ENCODE data around the gene EXOC4.

EXOC4 gene

DNA sequence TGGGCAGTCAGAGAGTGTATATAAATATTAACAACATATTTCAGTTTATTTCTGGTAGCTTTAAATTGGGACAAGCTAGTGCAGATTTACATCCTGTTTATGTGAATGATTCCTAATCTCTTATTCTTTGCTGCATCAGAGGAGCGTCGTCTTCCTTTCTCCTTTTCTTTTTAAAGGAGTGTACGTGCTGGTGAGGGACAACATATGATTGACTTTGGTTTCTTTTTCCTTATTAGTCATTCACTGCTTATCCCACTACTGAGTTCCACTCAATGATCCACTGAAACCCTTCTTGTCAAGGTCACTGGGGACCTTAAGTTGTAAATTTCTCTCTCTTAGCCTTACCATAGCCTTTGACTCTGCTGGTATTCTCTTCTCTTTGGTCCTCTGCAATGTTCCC, 116.3 kb downstream of the EXOC4 start:
- no peak for FAIRE-seq

DNA sequence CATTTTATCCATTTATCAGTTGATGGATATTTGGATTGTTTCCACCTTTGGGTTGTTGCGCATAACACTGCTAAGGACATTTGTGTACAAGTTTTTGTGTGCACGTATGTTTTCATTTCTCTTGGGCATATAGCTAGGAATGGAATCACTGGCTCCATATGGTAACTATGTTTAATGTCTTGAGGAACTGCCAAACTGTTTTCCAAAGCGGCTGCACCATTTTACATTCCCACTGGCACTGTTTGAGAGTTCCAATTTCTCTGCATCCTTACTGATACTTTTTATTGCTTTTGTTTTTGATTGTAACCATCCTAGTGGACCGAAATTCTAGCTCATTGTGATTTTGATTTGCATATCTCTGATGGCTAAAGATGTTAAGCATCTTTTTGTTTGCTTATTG, 118.7 kb downstream of the EXOC4 start:
- FAIRE-seq = no peak

DNA sequence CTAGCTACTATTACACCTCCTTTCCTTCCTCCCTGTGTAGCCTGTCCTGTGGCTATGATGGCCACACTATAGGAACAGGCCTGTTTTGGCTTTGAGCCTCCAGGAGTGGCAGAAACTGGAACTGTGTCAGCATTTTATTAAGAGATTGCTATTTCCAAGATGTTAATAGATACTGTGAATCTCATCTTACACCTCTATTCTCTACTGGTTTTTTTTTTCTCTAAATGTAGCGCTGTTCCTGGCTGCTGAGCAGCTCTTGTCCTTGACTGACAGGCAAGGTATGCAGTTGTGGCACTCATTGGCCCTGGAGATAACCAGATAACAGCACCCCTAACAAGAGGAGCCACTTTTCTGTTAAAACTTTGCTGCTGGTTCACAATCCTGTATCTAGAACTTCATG, 119.5 kb downstream of the EXOC4 start:
- no peak for FAIRE-seq

DNA sequence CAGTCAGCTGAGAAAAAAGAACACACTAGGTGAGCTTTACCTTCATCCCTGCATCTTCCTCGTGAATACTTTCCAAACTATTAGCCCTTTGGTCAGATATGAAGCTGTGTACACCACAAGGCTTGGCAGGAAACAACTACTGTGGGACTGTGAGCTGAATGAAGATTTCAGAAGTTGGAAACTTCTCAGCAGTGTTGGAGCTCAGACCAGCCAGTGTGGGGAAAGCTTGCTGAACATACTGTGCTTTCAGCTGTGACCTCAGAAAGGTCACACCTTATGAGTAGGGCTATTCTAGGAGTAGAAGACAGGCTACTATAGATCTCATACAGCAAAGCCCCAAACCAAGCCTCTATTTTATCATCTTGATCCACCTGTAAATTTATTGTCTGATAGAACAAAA, 123.6 kb downstream of the EXOC4 start:
- FAIRE-seq = no peak

DNA sequence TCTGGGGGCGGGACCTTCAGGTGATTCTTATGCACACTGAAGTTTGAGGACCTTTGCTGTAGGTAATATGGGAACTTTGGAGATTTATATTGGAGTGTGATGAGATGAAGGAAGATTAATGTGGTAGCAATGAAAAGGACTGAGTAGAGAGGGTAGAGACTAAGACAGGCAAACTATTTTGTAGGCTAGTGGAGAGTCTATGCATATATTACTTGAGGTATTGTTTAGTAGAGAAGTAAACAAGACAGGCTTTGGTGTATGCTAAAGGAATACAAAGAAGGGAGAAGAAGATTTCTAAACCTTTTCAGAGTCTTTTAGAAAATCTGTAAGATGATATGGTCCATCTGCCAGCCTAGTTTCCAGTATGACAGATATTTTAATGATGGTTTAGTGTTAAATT, 129.1 kb downstream of the EXOC4 start:
- FAIRE-seq = no peak

DNA sequence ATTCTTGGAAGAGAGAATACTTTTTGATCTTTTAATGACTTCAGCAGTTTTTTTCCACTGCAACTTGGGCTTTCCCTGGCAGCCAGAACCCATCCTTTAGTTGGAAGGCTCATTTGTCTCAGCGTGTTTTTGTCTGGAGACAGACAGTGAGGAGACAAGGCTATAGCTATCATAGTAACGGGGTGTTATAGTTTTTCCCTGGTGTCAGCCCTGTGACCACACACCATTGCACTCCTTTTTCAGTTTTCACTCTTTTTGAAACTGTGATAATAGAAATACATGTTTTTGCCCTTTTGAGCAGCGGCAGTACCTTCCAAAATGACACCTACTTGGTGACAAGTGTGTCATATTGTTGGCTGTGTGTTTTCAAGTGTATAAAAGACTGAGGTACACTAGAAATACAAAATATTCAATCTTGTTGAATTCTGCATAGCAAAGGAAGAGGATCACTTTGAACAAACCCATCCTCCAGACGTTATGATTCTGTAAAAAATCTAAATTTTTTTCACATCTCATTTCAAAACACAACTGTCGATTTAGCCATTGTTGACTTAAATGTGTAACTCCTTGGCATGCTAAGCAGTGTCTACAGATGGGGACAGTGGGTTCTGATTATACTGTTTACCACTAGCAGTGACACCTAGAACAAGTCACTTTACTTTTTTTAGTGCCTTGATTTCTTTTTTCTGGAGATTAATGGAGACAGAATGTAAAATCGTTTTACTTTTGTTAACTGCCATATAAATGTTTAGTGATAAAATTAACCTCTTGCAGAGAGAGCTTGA, 130.1 kb downstream of the EXOC4 start:
- no peak for FAIRE-seq

DNA sequence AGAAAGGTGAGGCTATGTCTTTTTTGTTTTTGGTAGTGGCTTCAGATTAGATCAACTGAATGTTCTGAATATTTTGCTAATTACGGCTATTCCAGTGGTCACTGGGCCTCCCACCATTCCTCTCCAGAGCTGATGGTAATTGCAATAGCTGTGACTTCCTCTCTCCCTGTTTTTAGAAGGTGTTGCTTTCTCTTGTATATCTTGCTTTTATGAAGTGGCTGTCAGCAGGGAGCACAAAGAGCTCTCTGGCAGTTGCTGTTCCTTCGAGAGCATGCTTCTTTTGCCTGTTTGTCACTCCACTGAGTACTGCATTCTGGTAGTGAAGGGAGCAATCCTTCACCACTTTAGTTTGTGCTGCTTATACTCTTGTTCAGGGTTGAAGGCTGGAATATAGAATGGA, 133.3 kb downstream of the EXOC4 start:
- no peak for FAIRE-seq

DNA sequence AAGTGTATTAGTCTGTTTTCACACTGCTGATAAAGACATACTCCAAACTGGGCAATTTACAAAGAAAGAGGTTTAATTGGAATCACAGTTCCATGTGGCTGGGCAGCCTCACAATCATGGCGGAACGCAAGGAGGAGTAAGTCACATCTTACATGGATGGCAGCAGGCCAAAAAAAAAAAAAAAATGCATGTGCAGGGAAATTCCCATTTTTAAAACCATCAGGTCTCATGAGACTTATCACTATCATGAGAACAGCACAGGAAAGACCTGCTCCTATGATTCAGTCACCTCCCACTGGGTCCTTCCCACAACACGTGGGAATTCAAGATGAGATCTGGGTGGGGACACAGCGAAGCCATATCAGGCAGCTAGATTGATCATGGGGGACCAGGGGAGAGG, 136.8 kb downstream of the EXOC4 start:
- FAIRE-seq = no peak

DNA sequence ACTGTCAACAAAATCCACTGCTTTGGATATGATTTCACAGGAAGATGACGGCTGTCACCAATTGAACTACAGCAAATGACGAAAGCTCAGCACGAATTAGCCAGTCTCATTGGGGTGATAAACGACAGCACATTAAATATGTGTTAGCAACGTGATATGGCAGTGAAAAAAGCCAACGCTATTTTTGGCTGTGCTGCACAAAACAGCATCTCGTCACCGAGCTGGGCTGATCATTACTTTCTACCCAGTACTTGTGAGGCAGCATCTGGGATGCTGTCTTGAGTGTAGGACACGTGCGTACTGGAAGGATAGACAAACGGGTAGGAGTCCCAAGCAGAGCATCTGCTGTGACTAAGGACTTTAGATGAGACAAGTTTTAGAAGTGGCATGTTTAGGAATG, 138.3 kb downstream of the EXOC4 start:
- no peak for FAIRE-seq

DNA sequence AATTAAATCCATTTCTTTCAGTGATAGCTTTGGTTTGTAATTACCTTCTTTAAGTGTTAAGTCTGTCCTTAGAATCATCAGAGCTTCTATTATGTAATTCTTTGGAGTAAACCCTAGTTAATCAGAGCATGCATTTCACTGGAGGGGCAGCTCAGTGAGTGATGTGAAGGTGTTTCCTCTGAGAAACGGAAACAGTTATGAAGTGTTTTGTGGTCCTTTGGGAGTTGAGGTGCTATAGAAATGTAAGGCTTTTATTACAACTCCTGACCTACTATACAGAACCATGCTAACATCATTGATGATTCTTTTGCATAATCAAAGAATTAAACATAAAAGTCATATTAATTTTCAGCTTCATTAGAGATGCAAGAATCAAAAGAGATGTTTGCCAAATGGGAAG, 141.5 kb downstream of the EXOC4 start:
- no peak for FAIRE-seq

DNA sequence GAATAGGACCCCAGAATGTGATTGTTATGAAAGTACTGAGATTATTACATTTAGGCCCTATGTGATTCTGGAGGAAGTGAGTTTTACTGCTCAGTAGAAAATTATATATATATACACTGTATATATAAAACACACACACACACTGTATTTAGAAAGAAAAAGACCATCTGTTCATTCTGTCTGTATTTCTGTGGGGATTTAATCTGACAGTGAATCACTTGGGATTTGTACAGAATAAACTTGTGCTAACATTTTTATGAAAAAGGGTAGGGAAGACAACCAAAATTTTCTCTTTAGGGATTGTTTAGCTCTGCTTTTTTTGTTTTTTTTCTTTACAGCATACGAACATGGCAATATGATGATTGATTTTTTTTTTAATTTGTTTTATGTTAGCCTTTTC, 142.7 kb downstream of the EXOC4 start:
- FAIRE-seq = no peak

DNA sequence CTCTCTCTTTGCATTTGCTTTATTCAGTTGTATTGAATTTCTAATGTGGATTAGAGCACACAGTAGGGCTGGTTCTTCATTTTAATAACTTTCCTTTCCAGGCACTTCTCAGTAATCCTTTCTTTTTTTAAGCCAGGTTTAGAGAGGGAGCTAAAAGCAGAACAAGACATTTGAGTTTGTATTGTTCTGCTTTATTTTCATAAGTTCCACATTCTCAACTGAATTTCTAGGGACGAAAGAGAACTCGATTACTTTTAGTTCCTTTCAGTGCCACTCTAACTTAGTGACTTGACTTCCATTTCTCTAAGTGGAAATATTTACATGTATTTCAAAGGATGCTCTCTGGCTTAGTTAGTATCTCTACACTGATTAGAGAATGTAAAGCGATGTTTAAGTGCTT, 145.6 kb downstream of the EXOC4 start:
- no peak for FAIRE-seq

DNA sequence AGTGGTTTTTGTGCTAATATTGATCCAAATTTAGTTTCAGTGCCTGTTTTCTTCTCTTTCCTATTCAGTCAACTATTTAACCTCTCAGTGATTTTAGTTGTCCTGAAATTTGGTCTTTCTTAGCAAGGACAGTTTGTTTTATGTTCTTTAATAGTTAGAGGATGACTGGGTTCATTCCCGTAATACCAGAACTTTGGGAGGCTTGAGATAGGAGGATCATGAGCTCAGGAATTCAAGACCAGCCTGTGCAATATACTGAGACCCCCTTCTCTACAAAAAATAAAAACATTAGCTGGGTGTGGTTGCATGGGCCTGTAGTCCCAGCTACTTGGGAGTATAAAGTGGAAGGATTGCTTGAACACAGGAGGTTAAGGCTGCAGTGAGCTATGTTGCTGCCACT, 148.3 kb downstream of the EXOC4 start:
- no peak for FAIRE-seq

DNA sequence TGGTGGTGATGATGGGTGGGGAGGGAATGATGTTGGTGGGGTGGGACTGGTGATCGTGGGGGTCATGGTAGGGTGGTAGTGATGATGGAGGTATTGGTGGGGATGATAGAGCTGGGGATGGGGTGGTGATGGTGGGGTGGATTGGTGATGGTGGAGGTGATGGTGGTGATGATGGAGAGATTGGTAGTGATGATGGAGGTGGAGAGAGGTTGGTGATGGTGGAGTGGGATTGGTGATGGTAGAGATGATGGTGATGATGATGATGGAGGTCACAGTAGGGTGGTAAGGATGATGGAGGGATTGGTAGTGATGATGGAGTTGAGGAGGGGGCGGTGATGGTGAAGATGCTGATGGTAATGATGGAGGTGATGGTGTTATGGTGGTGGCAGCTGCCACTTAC, 155.3 kb downstream of the EXOC4 start:
- FAIRE-seq = no peak

DNA sequence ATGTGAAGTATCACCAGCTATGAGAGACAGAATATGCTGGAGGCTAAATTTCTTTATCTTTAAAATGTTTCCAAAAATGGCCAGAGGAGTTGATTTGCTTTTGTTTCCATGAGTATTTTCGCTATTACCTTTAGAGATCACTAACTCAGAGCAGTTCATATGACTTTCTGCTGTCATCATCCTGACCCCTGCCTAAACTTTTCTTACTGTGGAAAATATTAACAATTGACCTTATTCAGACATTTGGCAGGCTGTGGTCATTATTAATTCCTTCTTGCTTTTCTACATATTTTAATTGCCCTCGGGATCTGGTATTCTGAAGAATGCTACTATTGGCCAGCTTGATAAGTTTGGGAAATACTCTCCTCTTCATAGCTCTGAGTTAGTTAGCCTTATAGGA, 156.5 kb downstream of the EXOC4 start:
- FAIRE-seq = no peak

DNA sequence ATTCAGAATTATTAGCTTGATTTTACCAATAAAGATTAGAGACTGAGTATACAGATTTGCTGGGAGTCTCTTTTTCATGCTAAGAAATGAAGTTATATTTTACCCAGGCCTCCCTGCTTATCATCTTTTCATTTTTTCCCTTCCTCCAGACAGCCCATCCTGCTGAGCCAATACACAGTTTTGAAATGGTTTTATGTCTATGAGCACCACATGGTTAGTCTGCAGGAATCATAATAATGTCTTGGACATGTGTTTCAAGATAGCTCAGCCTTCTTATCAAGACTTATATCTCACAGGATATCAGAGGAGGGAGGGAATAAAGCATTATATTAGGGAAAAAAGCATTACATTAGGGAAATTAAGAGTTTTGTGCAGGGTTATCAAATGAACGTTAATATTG, 157.1 kb downstream of the EXOC4 start:
- no peak for FAIRE-seq

DNA sequence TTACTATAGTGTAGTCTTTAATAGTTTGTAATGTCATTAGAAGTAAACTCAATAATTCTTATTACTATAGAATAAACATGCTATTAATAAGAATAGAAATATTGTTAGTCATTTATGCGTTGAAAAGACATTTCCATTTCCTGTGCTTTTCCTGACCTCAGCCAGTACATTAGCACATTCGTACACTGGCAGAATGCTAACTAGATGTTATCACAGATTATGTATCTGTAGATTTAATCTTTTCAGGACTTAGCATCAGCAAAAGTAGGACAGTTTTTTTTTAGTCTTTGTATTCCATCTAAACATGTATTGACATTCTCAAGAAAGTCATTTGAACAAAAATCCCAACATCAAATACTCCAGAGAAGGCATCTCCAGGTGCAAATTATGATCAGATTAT, 158.5 kb downstream of the EXOC4 start:
- FAIRE-seq = no peak

DNA sequence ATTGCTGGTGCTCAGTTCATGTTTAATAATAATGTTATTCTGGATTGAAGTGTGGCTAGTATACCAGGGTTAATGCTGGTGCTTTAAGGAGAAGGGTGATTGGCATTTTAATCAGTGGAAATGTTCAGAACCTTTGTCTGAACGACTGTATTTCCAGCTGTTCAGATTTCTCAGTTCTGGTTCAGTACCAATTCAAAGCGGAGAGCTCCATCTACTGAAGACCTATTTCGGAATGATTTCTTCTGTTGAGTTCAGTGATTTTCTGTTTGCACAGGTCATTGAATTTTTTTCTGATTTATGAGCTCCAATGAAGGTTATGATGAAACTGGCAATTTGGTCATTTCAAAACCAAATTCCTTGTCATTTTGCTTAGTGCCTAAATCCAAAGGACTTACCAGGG, 160.1 kb downstream of the EXOC4 start:
- no peak for FAIRE-seq

DNA sequence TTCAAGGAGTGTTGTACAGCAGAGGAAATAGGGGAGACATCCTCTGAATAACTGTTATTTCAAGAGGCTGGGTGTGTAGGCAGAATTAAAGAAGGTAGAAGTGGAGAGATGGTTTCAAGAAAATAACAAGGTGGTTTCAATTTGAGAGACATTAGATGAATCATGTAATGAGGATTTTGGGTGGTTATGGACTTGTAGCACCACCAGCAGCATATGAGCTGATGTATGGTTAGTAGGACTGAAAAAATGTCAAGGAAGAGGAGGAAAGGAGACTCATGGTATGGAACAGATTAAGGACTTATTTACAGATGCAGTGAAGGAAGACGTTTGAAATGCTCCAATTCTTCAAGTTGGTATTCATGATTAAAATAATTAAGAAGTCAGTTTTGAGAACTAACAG, 166.2 kb downstream of the EXOC4 start:
- no peak for FAIRE-seq

DNA sequence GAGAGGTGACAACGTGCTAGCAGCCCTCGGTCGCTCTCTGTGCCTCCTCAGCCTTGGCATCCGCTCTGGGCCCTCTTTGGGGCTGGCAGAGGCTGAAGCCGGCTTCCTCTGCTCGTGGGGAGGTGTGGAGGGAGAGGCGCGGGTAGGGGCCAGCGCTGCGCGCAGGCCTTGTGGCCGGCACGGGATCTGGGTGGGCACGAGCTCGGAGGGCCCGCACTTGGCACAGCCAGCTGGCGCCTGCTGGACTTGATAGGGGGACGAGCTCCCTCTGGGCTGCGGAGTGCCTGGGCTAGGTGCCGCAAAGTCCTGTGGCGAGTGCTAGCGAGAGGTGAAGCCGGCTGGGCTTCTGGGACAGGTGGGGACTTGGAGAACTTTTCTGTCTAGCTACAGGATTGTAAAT, 170.7 kb downstream of the EXOC4 start:
- FAIRE-seq = no peak

DNA sequence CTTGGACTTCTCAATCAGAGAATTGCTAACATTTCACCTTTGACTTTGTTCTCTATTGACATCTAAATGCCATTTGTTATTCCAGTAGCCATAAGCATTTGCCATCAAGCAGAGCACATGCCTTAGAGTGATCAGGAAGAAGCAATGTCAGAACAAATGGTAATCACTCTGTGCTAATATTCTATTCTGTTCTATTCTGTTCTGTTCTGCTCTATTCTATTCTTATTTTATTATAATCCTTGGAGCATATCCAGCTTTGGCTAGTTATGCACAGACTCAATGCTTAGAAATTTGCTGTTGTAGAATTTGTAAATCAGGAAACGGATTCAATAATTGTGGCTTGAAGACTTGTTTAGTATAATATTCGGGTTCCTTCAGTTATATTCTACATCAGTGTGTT, 175.4 kb downstream of the EXOC4 start:
- FAIRE-seq = no peak

DNA sequence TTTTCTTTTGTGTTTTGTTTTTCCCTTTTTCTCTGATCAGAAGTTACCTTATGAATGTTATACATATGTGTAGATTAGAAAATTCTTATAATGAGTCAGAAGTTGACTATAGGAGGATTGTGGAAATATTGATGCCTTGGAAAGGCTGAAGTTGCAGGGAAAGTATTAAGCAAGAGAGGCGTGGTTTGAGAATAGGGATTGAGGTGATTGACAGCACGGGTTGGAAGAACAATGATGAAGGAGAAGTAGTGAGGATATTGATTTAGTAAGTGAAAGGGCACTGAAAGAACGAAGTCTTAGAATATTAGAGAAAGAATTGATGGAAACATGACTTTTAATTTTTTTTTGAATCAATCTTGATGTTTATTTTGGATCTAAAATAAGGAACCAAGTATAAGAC, 176.0 kb downstream of the EXOC4 start:
- no peak for FAIRE-seq

DNA sequence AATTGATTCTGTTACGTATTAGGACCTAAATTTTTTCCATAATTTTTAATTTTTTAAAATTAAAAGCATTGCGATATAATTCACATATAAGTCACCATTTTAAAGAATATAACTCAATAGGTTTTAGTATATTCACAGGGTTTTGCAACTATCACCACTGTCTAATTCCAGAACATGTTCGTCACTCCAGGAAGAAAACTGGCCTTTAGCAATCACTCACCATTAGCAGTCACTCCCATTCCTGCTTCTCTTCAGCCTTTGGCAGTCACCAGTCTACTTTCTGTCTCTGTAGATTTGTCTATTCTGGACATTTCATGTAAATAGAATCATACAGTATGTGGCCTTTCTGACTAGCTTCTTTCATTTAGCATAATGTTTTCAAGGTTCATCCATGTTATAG, 176.5 kb downstream of the EXOC4 start:
- FAIRE-seq = no peak

DNA sequence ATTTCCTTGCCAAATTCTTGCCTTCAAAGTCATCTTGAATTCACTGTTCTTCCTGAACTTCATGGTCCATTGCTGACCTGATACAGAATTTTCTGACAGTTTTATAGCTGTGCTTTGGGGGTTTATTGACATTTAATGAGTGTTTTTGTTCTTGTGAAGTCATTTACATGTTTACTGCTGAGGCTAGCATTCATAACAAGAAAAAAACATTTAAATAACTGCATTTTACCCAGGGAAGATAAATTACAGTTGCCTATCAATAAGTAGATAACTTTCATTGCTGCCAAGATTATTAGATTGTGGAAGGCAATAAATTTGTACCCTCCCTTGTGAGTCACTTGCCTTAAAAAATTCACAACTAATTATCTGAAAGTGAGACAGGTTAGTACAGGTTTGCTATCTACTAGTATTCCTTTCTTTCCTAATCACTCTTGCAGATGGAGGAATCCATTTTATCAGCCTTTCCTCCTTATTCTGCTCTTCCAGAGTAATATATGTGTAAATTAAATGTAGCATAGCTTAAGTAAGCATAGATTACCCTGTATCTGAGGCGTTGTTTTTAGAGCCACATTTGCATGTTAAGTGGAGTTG, 178.4 kb downstream of the EXOC4 start:
- FAIRE-seq = no peak

DNA sequence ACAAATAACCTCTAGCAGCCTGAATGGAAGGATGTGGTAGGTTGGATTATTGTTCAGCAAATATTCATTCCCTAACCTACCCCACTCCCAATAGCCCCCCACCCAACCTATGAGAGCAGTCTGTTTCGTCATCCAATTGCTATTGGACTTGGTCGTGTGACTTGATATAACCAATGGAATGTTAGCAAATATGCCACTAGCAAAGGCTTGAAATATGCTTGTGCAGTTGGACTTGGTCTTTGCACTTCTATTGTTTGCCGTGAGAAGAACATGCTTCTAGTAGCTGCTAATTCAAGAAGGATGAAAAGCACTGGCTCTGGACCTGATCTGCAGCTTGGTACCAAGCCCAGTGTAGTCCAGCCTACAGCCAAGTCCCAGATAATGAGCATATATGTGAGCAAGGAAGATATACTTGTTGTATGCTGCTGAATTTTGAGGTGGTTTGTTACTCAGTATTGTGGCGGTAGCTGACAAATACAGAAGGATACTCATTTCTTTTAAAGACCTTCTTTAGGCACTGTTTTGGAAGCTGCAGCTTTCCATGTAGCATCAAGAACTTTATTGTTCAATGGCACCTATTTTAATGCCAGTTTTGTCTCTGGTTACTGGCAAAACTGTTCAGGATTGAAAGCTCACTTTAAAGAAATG, 180.4 kb downstream of the EXOC4 start:
- FAIRE-seq = no peak
